GM19438 (cell line): Measurements from ENCODE around the gene METTL1.

Experiments used
- ATAC-seq: cut with Tn5 transposase; IDR thresholded peaks from one replicate; pipeline ENCODE4 v1.9.1; 2021; ENCODE audit warnings: low read depth; ENCODE audit not compliant: unreplicated experiment

The METTL1 gene

DNA sequence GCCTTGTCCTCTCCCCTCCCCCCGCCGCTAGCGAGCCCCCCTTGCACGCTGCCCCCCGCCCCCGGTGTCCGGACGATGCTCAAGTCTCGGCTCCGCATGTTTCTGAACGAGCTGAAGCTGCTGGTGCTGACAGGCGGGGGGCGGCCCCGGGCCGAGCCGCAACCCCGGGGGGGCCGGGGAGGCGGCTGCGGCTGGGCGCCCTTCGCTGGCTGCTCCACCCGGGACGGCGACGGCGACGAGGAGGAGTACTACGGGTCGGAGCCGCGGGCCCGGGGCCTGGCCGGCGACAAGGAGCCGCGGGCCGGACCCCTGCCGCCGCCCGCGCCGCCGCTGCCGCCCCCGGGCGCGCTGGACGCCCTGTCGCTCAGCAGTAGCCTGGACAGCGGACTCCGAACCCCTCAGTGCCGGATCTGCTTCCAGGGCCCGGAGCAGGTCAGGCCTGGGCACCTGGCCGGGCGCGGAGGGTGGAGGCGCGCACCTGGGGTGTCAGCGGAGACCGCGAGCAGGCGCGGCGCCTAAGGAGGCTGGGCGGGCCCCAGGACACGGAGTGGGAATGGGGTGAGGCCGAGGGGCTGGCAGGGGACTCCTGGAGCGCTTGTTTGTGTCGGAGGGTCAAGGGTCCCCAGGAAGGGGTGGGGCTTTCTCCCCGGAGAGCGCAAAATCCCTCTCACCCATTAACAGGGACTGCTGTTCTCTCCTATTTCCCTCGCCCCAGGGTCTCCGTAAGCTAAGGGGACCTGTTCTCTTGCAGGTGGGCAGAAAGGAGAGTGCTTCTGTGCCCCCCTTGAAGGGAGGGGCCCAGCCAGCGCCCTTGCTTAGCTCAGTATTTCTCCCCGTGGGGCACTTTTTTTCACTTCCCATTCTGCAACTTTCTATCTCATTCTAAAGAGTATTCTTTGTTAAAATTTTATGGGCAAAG is 16.2 kb downstream of the METTL1 start:
- ATAC-seq: no peak

DNA sequence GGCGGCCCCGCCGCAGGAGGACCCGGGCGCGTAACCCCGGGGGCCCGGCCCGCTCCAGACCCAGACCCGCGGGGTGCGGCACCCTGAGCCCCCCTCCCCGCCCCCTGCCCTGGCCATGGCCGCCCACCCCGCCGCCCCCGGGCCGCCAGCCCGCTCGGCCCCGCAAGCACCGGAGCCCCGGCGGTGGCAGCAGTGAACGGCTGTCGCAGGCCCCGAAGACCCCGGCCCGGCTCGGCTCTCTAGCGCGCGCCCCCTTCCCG is 16.8 kb downstream of the METTL1 start:
- ATAC-seq: no peak

DNA sequence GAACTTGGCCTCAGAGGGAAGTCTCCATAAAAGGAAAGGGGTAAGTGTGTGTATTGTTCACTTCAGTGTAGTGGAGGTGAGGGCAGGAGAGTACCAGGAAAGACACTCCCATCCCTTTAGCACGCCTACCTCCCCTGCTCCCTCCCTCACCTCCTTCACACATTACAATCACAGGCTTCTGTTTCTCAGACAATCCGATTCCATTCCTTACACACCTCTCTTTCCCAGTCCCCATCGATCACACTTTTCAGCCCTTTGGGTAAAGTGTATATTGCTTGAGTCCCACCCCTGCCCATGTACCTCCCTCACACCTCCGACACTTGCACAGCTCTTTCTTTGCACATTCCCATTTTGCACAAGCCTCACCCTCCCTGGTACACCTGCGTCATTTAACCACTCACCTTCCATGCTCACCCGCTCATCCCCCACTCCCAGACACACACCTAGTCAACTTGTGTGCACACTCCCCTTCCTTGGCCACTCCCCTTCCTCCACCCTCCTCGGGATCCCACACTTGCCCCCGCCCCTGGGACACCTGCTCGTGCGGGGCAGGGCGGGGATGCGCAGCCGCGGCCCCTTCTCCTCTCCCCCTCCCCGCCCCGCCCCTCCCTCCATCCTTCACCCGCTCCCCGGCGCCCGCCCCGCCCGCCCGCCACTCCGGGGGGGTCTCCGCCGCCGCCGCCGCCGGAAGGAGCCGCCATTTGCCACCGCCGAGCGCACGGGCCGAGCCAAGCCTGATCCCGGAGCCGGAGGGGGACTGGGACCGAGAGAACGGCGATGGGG is 17.3 kb downstream of the METTL1 start, which contains the start of gene MARCHF9:
Gene MARCHF9, plus strand, starts transcription at position 693 of the 783 bp plus-strand sequence. CDS start 426 bp downstream, outside the sequence.
- peak; percentile 37 for ATAC-seq

DNA sequence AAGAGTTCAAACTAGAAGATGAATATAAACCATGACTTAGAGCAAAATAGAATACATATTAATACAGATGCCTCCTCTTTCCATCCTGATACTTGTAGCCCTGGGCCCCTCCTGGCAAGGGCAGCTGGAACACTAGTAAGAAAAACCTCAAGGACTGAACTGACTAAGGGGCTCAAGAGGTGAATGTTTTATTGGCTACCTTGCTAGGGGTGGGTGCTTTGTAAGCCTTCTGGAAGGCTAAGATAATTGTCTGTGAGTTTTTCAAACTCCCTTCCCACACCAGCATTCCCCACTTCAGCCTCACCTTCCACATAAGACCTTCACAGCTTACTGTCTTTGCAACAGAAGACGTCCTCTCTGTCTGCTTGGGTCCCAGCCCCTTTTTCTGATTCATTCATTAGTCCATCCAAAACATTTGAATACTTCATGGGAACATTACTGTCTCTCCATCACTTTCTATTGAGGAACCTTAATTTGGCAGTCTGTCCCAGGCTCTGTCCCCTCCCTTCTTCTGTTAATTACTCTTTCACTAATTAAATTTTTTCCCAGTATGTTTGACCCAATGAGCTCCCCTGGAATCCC is 18.1 kb downstream of the METTL1 start:
- ATAC-seq: no peak

DNA sequence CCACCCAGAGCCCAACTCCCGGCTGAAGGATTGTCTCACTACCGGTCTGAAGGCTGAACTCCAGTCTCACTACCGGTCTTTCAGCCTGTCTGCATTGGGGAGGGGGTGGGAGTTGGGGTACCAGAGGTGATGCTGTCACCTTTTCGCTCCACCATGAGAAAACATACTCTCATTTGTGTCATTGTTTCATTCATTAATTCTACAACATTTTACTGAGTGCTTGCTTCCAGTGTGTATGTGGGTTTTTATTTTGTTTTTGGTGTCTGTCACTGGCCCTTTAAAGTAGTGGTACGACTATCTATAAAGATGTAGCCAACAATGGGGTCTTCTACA is 19.3 kb downstream of the METTL1 start:
- ATAC-seq: no peak

DNA sequence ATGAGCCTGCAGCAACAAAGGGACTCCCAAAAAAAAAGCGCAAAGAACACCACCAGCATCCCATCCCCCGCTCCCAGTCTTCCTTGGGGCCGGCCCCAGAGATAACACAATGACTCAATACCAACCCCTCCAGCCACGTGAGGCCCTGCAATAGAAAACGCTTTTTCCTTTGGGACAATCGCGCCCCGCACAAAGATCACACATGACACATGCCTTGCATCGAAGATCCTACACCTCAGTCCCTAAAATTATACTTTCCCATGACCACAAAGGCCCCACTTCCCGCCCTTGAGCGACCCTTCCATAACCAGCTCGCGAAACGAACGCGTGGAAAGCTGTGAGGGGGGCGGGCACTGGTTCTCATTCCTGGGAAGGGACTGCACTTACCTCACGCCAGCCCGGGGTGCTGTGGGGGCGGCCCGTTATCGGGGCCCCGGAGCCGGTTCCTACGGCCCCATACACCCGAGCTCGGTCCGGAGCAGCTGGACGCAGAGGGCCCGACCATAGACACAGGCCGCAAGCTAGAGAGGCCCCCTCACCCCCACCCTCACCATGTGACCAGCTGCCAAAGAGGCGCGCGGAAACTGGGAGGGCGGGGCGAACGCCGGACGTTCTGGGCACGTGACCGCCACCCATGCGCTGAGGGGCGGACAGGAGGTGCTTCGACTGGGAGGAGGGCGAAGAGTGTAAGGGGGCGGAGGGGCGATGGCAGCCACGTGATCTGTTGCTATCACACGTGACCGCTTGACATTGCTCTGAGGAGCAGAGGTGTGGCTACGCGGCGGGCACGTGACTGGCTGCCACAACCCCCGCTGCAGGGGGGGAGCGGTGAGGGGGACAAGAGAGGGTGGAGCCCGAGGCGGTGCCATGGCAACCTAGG is 19.9 kb downstream of the METTL1 start, which contains the start of gene CDK4:
Gene CDK4, minus strand, starts transcription at position 523 of the 880 bp plus-strand sequence. CDS start 593 bp downstream, outside the sequence.
- ATAC-seq: peak; percentile 68

DNA sequence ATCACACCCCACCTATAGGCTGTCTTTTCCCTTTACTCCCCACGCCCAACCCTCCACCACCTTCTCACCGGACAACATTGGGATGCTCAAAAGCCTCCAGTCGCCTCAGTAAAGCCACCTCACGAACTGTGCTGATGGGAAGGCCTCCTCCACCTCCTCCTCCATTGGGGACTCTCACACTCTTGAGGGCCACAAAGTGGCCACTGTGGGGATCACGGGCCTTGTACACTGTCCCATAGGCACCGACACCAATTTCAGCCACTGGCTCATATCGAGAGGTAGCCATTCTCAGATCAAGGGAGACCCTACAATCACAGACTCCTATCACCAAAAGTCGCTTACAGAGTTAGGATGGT is 20.5 kb downstream of the METTL1 start:
- no peak for ATAC-seq

DNA sequence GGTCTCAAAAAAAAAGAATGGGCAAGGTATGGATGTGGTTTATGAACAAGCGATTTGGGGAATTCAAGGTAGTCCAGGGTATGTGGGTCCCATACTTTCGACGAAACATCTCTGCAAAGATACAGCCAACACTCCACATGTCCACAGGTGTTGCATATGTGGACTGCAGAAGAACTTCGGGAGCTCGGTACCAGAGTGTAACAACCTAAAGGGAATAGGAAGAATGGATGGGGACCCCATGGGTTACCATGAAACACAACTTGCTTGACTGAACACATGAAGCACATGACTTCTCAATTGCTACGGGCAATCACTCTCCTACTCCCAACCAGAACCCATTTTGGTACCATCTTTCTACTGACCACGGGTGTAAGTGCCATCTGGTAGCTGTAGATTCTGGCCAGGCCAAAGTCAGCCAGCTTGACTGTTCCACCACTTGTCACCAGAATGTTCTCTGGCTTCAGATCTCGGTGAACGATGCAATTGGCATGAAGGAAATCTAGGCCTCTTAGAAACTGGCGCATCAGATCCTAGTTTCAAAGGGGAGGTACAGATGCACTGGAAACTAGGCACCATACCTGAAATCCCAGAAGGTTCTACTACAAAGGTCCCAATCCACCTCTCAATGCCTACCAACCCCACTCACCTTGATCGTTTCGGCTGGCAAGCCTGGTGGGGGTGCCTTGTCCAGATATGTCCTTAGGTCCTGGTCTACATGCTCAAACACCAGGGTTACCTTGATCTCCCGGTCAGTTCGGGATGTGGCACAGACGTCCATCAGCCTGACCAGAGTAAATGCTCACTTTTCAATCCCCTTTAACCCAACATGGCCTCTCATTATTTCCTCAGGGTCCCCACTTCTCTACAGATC is 21.1 kb downstream of the METTL1 start:
- no peak for ATAC-seq

DNA sequence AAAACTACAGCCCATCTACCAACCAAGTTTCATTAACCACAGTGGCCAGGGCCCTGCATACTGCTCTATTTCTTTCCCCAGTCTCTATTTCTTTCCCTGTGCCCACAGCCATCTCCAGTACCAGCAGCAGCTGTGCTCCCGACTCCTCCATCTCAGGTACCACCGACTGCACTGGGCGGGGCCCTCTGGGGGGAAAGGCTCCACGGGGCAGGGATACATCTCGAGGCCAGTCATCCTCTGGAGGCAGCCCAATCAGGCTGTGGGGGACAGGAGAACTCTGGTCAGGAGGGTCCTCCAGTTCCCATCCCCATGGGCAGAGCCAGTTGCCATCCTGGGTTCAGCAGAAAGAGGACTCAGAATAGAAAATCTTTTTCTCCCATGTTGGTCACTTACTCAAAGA is 22.8 kb downstream of the METTL1 start:
- ATAC-seq: no peak

DNA sequence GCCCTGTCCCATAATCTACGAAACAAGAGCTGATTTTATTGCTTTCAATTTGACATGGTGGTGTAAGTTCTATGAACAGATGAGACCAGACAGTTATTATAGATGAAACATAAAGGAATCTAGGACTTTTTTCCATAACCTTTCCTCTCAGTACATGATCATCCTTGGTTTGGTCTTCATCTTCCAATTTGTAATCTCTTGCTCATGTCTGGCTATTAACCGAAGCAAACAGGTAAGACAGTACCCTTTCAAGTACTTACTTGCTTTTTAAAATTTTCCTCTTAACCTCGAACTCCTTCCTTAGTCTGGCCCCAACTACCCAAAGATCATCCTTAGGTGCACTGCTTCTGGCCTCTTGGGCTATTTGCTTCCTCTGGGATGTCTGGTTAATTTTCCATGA is 25.9 kb downstream of the METTL1 start:
- no peak for ATAC-seq

DNA sequence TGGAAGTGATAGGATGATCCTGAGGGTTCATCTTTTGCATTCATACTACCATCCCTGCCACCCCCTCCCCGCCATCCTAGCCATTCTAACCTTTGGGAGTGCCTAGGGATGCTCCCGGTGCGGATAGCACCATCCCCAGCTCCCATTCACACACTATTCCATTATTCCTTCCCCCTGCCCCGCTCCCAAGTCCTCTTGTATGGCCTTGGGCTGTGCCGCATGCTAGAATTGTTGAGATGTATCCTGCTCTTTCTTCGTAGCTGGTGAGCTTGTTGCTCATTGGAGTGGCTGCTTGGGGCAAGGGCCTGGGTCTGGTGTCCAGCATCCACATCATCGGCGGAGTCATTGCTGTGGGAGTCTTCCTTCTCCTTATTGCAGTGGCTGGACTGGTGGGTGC is 26.4 kb downstream of the METTL1 start:
- ATAC-seq: no peak

DNA sequence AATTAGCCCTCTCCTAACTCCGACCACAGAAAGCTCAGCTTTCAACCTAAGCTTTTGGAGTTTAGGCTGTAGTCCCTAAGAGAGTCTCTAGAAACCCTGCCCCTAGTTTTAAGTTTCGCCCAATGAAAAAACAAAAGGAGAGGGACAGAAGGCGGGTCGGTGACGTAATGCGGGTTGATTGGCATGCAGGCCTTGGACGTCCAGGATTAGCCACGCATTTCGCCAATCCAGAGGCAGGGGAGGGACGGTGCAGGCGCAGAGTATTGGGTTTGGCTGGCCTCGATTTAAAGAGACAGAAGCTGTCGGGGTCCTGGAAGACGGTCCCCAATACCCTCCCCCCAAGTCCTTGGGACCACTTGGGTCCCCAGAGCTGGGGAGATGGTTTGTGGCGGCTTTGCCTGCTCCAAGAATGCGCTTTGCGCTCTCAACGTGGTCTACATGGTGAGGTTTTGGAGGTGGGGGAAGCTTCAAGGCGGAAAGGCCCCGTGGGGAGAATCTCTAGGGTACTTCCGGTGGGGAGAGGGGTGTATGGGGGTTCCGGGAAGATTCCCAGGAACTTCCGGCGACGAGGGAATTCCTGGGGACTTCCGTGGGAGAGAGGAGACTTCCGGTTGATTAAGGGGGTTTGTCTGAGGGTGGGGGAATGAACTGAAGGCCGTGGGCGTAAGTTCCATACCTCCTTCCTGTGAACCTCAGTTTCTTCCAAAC is 27.0 kb downstream of the METTL1 start, which contains the start of gene TSPAN31:
Gene TSPAN31, plus strand, starts transcription at position 263 of the 708 bp plus-strand sequence. Its CDS starts 116 bp downstream, at position 379.
- peak; percentile 85 for ATAC-seq

DNA sequence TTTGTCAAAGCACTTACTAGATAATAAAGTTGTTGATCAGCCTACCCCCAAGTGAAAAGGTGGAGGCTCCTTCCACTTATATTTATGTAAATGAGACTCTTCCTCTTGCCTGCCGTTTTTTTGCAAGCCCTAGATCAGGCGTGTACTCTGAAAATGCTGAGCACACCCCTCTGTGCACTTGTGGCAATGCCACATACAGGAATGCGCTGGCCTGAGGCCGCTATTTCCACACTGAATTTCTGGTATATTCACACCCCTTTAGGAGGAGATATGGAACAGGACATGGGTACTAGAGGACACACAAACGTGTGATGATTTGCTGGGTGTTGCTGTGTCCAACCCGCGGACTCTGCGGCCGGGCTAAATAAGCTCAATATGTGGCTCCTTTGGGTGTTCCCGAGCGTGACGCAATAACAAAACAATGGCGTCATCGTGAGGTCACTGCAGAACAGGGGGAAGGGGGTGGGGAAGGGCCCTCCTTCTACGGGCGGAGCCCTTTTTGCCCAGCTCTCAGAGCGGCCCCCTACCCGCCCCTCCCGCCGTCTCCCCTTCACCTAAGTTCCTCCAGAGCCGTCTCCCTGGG is 27.6 kb downstream of the METTL1 start:
- peak; percentile 32 for ATAC-seq

DNA sequence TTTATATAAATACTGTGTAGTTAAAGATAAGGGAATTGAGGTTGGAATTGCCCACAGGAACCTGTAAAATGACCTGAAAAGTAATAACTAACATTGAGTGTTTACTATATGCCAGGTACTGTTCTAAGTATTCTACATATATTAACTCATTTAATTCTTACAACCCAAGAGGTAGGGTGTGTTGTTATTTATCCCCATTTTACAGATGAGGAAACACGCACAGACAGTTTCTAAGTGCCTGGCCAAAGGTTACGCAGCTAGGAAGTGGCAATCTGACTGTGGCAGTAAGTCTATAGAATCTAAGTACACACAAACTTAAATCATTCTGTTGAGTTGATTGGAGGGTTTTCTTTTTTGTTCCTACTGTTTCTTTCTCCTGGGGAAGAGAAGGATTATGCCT is 28.1 kb downstream of the METTL1 start:
- ATAC-seq: no peak

DNA sequence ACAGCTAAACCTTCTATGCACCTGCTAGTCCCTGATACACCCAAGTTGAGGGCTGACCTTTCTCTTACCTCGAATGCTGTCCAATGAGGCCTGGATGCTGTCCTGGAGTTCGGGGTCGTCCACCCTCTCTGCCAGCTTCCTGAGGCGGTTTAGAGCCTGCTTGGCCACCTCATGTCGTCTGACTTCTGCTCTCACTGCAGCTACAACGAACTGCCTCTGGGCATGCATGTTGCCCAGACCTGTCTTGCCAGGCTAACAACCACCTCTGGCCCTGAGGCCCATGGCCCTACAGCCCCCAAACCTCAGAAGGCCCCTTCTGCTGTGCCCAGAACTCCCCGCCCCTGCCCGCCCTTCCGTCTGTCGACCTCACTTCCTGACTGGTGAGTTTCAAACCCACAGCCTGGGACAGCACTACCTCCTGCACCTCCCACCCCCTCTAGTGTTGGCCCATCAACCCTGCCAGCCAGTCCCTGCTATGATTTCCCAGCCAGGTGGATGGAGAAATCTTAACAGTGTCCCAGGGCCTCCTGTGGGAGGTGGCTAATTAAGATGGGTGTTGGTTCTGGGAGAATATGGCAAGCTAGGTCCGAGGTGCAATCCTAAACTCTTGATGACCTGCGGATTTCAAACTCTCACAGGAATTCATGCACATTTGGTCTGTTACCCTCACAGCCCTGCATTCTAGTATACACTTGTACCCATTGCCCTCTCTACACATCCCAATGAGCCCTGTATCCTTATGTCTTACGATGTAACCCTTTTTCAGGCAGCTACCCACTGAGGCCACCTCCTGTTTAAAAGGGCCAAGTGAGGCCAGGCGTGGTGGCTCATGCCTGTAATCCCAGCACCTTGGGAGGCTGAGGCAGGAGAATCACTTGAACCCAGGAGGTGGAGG is 29.8 kb downstream of the METTL1 start:
- ATAC-seq: peak; percentile 45

DNA sequence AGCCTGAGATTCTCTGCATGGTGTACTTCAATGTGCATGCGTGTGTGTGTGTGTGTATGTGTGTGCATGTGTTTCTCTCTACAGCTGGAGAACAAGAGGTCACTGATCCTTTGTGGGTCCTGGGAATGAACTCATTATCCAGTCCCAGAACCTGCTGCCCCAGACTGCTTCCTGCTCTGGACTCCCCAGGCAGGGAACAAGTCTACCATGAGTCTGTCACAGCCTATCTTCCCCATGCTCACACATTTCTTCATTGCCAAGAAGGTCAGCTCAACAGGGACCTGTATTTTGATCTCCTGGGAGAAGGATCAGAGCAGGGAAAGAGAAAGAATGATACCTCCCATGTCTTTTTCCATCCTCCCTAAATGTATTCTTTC is 30.5 kb downstream of the METTL1 start:
- ATAC-seq: no peak

DNA sequence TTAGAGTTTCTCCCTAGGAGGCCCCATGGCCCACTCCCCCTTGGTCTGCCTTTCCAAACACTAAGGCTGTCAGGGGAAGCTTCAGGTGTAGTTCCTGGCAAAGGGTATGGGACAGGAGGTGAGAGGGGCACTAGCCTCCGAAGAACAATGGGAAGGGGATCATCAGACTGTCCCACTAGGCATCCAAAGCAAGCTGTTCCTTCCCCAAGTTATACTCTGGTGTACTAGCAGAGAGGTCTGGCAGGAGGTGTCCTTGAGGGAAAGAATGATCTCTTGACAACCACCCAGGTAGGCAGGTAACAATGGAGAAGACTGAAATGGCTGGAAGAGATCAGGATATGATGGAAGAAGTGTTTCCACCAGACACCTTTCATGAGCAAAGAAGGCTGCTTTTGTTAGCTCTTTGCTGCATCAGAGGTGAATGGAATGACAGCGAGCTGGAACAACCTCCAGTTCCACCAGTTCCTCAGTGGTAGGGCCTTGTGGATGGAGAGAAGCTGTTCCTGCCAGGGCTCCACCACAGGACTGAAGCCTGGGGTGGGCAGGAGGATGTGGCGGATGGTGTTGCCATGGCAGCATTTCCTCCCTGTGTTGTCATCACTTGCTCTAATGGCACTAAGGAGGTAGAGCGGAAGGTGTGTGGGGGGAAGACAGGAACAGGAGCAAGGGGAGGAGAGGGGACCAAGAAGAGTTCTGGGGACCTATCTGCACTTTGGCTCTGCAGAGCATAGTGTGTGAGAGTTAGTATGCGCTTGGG is 31.1 kb downstream of the METTL1 start:
- peak; percentile 42 for ATAC-seq
